Non-pigmented ciliary epithelial cell (primary cell): ENCODE results near the gene DIMT1.

Experiments used
- DNase-seq: peaks from one replicate; pipeline ENCODE4 v3.0.0-alpha.2; 2010; ENCODE audit warnings: low read depth

DIMT1 gene

GRCh38 chr5:62403411-62404250 lies at the start of gene DIMT1:
Gene DIMT1, minus strand, starts transcription at chr5:62403905. Its CDS starts 133 bp downstream, at chr5:62403772.
- DNase-seq = peak; percentile 95

GRCh38 chr5:62450259-62450658 lies 46.6 kb upstream of the DIMT1 start:
- DNase-seq = no peak

GRCh38 chr5:62448528-62448927 lies 44.8 kb upstream of the DIMT1 start:
- DNase-seq = no peak

GRCh38 chr5:62432621-62433064 lies 28.9 kb upstream of the DIMT1 start:
- DNase-seq = no peak

- no peak for DNase-seq
These were observed 28.3 kb upstream of the DIMT1 start for GRCh38 chr5:62431735-62432620.

GRCh38 chr5:62424763-62425162 lies 21.1 kb upstream of the DIMT1 start:
- DNase-seq = no peak

GRCh38 chr5:62421414-62421813 lies 17.7 kb upstream of the DIMT1 start:
- DNase-seq = no peak

- no peak for DNase-seq
These were observed 15.9 kb upstream of the DIMT1 start for GRCh38 chr5:62419609-62420008.

- no peak for DNase-seq
These were observed 14.9 kb upstream of the DIMT1 start for GRCh38 chr5:62418462-62419076.

GRCh38 chr5:62413711-62414110 lies 10.0 kb upstream of the DIMT1 start:
- no peak for DNase-seq

GRCh38 chr5:62412549-62413329 lies 9.0 kb upstream of the DIMT1 start, which contains the start of gene IPO11:
Gene IPO11, plus strand, starts transcription at chr5:62412763. Its CDS starts 24,517 bp downstream, at chr5:62437280.
- peak; percentile 96 for DNase-seq

- peak; percentile 37 for DNase-seq
These were observed 8.3 kb downstream of the DIMT1 start for GRCh38 chr5:62395210-62395950.

GRCh38 chr5:62386824-62387223 lies 16.9 kb downstream of the DIMT1 start:
- no peak for DNase-seq

- no peak for DNase-seq
These were observed 17.8 kb downstream of the DIMT1 start for GRCh38 chr5:62385816-62386400.

- DNase-seq = no peak
These were observed 18.6 kb downstream of the DIMT1 start for GRCh38 chr5:62385131-62385530.

GRCh38 chr5:62376064-62376463 lies 27.6 kb downstream of the DIMT1 start:
- DNase-seq = no peak

GRCh38 chr5:62375627-62376026 lies 28.1 kb downstream of the DIMT1 start:
- DNase-seq = no peak

- DNase-seq = no peak
These were observed 29.6 kb downstream of the DIMT1 start for GRCh38 chr5:62374090-62374489.

- no peak for DNase-seq
These were observed 30.3 kb downstream of the DIMT1 start for GRCh38 chr5:62373382-62373781.

GRCh38 chr5:62372600-62372999 lies 31.1 kb downstream of the DIMT1 start:
- DNase-seq = no peak
